ENCODE results near the gene PLXND1.

DNA sequence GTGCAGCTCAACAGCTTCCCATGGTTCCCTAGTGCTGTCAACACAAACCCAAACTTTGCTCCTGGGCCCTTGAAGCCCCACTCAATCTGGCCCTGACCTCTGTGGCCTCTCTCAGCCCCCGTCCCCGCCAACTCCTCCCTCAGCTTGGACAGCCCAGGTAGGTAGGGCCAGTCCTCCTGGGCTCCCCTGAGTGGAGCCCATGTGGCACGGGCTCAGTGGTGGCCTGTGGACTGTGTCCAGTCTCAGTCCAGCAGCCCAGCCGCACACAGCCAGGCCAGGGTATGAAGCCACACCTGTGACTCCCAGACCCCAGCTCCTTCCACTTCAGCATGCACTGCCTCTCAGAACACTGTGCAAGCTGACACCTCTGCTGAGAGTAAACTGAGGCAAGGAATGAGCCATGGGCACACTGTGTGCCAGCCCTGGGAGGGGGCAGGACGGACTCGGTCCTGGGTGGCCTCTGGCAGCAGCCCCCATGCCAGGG is 11.5 kb downstream of the PLXND1 start:
- TF ChIP-seq, protein P1, sequence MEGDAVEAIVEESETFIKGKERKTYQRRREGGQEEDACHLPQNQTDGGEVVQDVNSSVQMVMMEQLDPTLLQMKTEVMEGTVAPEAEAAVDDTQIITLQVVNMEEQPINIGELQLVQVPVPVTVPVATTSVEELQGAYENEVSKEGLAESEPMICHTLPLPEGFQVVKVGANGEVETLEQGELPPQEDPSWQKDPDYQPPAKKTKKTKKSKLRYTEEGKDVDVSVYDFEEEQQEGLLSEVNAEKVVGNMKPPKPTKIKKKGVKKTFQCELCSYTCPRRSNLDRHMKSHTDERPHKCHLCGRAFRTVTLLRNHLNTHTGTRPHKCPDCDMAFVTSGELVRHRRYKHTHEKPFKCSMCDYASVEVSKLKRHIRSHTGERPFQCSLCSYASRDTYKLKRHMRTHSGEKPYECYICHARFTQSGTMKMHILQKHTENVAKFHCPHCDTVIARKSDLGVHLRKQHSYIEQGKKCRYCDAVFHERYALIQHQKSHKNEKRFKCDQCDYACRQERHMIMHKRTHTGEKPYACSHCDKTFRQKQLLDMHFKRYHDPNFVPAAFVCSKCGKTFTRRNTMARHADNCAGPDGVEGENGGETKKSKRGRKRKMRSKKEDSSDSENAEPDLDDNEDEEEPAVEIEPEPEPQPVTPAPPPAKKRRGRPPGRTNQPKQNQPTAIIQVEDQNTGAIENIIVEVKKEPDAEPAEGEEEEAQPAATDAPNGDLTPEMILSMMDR (IDR thresholded peaks at IDR 0.05; ENCODE audit: insufficient read depth, low read length): no peak
- TF ChIP-seq, protein P2, sequence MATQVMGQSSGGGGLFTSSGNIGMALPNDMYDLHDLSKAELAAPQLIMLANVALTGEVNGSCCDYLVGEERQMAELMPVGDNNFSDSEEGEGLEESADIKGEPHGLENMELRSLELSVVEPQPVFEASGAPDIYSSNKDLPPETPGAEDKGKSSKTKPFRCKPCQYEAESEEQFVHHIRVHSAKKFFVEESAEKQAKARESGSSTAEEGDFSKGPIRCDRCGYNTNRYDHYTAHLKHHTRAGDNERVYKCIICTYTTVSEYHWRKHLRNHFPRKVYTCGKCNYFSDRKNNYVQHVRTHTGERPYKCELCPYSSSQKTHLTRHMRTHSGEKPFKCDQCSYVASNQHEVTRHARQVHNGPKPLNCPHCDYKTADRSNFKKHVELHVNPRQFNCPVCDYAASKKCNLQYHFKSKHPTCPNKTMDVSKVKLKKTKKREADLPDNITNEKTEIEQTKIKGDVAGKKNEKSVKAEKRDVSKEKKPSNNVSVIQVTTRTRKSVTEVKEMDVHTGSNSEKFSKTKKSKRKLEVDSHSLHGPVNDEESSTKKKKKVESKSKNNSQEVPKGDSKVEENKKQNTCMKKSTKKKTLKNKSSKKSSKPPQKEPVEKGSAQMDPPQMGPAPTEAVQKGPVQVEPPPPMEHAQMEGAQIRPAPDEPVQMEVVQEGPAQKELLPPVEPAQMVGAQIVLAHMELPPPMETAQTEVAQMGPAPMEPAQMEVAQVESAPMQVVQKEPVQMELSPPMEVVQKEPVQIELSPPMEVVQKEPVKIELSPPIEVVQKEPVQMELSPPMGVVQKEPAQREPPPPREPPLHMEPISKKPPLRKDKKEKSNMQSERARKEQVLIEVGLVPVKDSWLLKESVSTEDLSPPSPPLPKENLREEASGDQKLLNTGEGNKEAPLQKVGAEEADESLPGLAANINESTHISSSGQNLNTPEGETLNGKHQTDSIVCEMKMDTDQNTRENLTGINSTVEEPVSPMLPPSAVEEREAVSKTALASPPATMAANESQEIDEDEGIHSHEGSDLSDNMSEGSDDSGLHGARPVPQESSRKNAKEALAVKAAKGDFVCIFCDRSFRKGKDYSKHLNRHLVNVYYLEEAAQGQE (IDR thresholded peaks at IDR 0.05; ENCODE audit: insufficient replicate concordance, low read depth): no peak
- TF ChIP-seq POLR2AphosphoS5 (IDR thresholded peaks at IDR 0.05; ENCODE audit: low read depth): no peak
- no peak for TF ChIP-seq GABPA (IDR thresholded peaks at IDR 0.05; ENCODE audit: low read depth)
